Measurements from ENCODE around the gene CES3.

DNA sequence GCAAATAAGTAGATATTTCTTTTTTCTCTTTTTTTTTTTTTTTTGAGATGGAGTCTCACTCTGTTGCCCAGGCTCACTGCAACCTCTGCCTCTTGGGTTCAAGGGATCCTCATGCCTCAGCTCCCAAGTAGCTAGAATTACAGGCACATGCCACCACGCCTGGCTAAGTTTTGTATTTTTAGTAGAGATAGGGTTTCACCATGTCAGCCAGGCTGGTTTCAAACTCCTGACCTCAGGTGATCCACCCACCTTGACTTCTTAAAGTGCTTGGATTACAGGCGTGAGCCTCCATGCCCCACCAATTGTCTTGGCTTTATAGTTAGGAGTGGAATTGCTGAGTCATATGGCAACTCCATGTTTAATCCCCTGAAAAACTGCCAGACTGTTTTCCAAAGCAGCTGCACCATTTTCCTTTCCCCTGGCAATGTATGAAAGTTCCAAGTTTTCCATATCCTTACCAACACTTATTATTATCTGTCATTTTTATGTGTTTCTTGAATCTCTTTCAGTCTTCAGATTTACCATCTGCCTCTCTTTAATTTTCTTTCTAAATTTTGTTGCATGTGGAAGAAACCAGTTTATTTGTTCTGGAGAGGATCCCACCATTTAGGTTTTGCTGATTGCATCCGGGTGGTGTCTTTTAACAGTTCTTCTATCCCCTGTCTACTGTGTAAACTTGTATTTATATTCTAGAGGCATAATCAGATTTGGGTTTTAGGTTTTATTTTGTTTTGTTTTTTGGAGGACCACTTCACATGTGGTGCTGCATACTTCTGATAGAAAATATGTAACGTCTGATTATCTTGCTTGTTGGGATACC is 9.9 kb upstream of the CES3 start:
- TF ChIP-seq, protein P1, sequence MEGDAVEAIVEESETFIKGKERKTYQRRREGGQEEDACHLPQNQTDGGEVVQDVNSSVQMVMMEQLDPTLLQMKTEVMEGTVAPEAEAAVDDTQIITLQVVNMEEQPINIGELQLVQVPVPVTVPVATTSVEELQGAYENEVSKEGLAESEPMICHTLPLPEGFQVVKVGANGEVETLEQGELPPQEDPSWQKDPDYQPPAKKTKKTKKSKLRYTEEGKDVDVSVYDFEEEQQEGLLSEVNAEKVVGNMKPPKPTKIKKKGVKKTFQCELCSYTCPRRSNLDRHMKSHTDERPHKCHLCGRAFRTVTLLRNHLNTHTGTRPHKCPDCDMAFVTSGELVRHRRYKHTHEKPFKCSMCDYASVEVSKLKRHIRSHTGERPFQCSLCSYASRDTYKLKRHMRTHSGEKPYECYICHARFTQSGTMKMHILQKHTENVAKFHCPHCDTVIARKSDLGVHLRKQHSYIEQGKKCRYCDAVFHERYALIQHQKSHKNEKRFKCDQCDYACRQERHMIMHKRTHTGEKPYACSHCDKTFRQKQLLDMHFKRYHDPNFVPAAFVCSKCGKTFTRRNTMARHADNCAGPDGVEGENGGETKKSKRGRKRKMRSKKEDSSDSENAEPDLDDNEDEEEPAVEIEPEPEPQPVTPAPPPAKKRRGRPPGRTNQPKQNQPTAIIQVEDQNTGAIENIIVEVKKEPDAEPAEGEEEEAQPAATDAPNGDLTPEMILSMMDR (IDR thresholded peaks at IDR 0.05), result no peak
- no peak for TF ChIP-seq POLR2AphosphoS5 (IDR thresholded peaks at IDR 0.05)

Measured in upper lobe of left lung (tissue), 4 donors.